Thyroid gland (tissue), 4 donors: ENCODE results near the gene CAPG. TPM values are rescaled to one million over a fixed set of nuclear protein-coding genes. Genes with fewer than 3 reads are reported as not detected.

ENCODE experiments used
- DNase-seq, 2 donors: peaks; one replicate each; pipeline ENCODE4 v3.0.0-alpha.2; 2019
- H3K27ac ChIP-seq, 3 donors: fragments of 200-600 bp; sonication (generic); 1 replicate in 2 of 3; 2 replicates in 1 of 3; pipeline ENCODE4 v1.5.1; 2016 to 2019; ENCODE audit warnings: mild to moderate bottlenecking in 1 of 3, moderate library complexity in 1 of 3
- H3K27me3 ChIP-seq: fragments of 200-600 bp; sonication (generic); one replicate; pipeline ENCODE4 v1.5.1; 2019
- H3K36me3 ChIP-seq, 2 donors: fragments of 200-600 bp; sonication (generic); one replicate each; pipeline ENCODE4 v1.5.1; 2016 to 2019
- H3K4me1 ChIP-seq, 2 donors: fragments of 200-600 bp; sonication (generic); one replicate each; pipeline ENCODE4 v1.5.1; 2017 to 2019
- H3K4me3 ChIP-seq, 3 donors: fragments of 200-600 bp; sonication (generic); replicated peaks in 1 of 3; 1 replicate in 2 of 3; 2 replicates in 1 of 3; pipeline ENCODE4 v1.5.1; 2016; ENCODE audit warnings: mild to moderate bottlenecking in 1 of 3
- H3K9me3 ChIP-seq: fragments of 200-600 bp; sonication (generic); one replicate; pipeline ENCODE4 v1.5.1; 2017
- CTCF ChIP-seq, 6 experiments: fragments of 200-600 bp in 3 of 6; fragments of 450-650 bp in 3 of 6; sonication (generic) in 3 of 6; IDR thresholded peaks; one replicate each; pipeline ENCODE4 v1.5.1; 2016 to 2019; ENCODE audit warnings: antibody characterized with exemption in 6 of 6, mild to moderate bottlenecking in 2 of 6, inconsistent platforms in 1 of 6, moderate library complexity in 1 of 6
- POLR2A ChIP-seq, 2 donors: fragments of 450-650 bp; IDR thresholded peaks; one replicate each; pipeline ENCODE4 v1.6.1; 2017; ENCODE audit warnings: antibody characterized with exemption in 2 of 2, mild to moderate bottlenecking in 2 of 2, moderate library complexity in 1 of 2
- WGBS, 2 donors: methylation state at CpG; one replicate each; pipeline ENCODE4 v1.1.5; 2017; 5-methylcytosine and 5-hydroxymethylcytosine counted together
- intact Hi-C: fragments of 100-400 bp; cut with DNase I; formaldehyde crosslinking; loops from one replicate; pipeline ENCODE4 v1.15.1; 2023
- total RNA-seq, 4 donors: library from RNA; depleted of rRNA; stranded (reverse); fragments of >200 nt; gene quantifications; one replicate each; pipeline ENCODE4 v1.2.3, GENCODE V29; 2016

The CAPG gene
- total RNA-seq, 4 donors from 2014 or later = 155 to 257 (median 225) TPM

GRCh38 chr2:85448461-85449213 lies 38.5 kb upstream of the CAPG start:
- Histone ChIP-seq H3K9me3 (no peaks in the 10 kb centered on the region), H3K27ac (no peak overlapping the region), H3K27me3 (no peaks in the 10 kb centered on the region), H3K4me1 (peaks cover 7 to 11% of the 10 kb centered on the region in 2 donors), H3K4me3 (no peak overlapping the region), H3K36me3 (no peaks in the 10 kb centered on the region)
- WGBS, 2 donors = 93% methylated on average over 8 of the region's 8 CpGs
- TF ChIP-seq CTCF (IDR thresholded peaks at IDR 0.05) = no peak
- TF ChIP-seq POLR2A (IDR thresholded peaks at IDR 0.05) = no peak
- intact Hi-C loops = no loop called here
- no peak for DNase-seq

GRCh38 chr2:85447222-85447585 lies 37.0 kb upstream of the CAPG start:
- WGBS, 2 donors = 90 to 91% methylated on average over 6 of the region's 8 CpGs
- H3K27ac ChIP-seq = peak overlapping the region in 1 of 3 donors; percentile 49
- intact Hi-C loops = no loop called here

GRCh38 chr2:85446296-85447221 lies 36.4 kb upstream of the CAPG start:
- H3K27me3 ChIP-seq = no peaks in the 10 kb centered on the region
- no peak for DNase-seq
- WGBS, 2 donors = 69 to 82% methylated on average over 10 to 14 of the region's 14 CpGs
- H3K36me3 ChIP-seq = no peaks in the 10 kb centered on the region
- peaks cover 7 to 16% of the 10 kb centered on the region in 2 donors for H3K4me1 ChIP-seq
- no peak overlapping the region for H3K4me3 ChIP-seq
- intact Hi-C loops = no loop called here
- H3K9me3 ChIP-seq = no peaks in the 10 kb centered on the region
- peak overlapping the region; percentile 65 to 72 (median 70) for H3K27ac ChIP-seq
- no peak for TF ChIP-seq CTCF (IDR thresholded peaks at IDR 0.05)
- TF ChIP-seq POLR2A (IDR thresholded peaks at IDR 0.05) = no peak

More at GRCh38 chr2:85447222-85447585, 37.0 kb upstream of the CAPG start:
- Histone ChIP-seq H3K9me3 (no peaks in the 10 kb centered on the region), H3K27me3 (no peaks in the 10 kb centered on the region), H3K4me1 (peaks cover 7 to 11% of the 10 kb centered on the region in 2 donors), H3K36me3 (no peaks in the 10 kb centered on the region), H3K4me3 (no peak overlapping the region)
- TF ChIP-seq POLR2A (IDR thresholded peaks at IDR 0.05) (no peak), CTCF (IDR thresholded peaks at IDR 0.05) (no peak)
- DNase-seq = no peak

GRCh38 chr2:85445316-85446295 lies 35.4 kb upstream of the CAPG start:
- peak; percentile 72 to 79 for DNase-seq
- Histone ChIP-seq H3K4me1 (peaks cover 7 to 22% of the 10 kb centered on the region in 2 donors), H3K27ac (peak overlapping the region; percentile 65 to 72 (median 70)), H3K27me3 (no peaks in the 10 kb centered on the region), H3K36me3 (no peaks in the 10 kb centered on the region), H3K9me3 (no peaks in the 10 kb centered on the region), H3K4me3 (no peak overlapping the region)
- WGBS, 2 donors = 92 to 95% methylated on average over 5 of the region's 5 CpGs
- intact Hi-C loops = no loop called here
- TF ChIP-seq CTCF (IDR thresholded peaks at IDR 0.05) (no peak), POLR2A (IDR thresholded peaks at IDR 0.05) (no peak)
